H9 (cell line): ENCODE results near the gene AFAP1L2. TPM values are rescaled to one million over a fixed set of nuclear protein-coding genes. Genes with fewer than 3 reads are reported as not detected.

Experiments used
- DNase-seq: peaks from one replicate; pipeline ENCODE4 v3.0.0-alpha.2; 2017
- H2AFZ ChIP-seq: one replicate; pipeline ENCODE4 v1.6.1; 2013; ENCODE audit warnings: mild to moderate bottlenecking, low read length, control low read depth, moderate library complexity
- H2AK5ac ChIP-seq: 2 replicates; pipeline ENCODE4 v1.6.1; 2013; ENCODE audit warnings: low read length, control low read depth, mixed read lengths; ENCODE audit not compliant: insufficient read length
- H2BK120ac ChIP-seq: one replicate; pipeline ENCODE4 v1.6.1; 2013; ENCODE audit warnings: low read depth, mild to moderate bottlenecking, low read length, control low read depth, inconsistent platforms; ENCODE audit not compliant: poor library complexity, severe bottlenecking
- H2BK12ac ChIP-seq: 2 replicates; pipeline ENCODE4 v1.6.1; 2013; ENCODE audit warnings: low read length, control low read depth, mixed read lengths, low read depth; ENCODE audit not compliant: insufficient read length
- H2BK15ac ChIP-seq: 2 replicates; pipeline ENCODE4 v1.6.1; 2013; ENCODE audit warnings: low read depth, low read length, control low read depth
- H2BK20ac ChIP-seq: one replicate; pipeline ENCODE4 v1.6.1; 2013; ENCODE audit warnings: low read depth, mild to moderate bottlenecking, low read length, control low read depth, inconsistent platforms; ENCODE audit not compliant: poor library complexity, severe bottlenecking
- H2BK5ac ChIP-seq: 2 replicates; pipeline ENCODE4 v1.6.1; 2013; ENCODE audit warnings: low read length, control low read depth, mixed read lengths; ENCODE audit not compliant: insufficient read length
- H3K14ac ChIP-seq: 2 replicates; pipeline ENCODE4 v1.6.1; 2013; ENCODE audit warnings: low read length, control low read depth; ENCODE audit not compliant: insufficient read depth
- H3K18ac ChIP-seq: 2 replicates; pipeline ENCODE4 v1.6.1; 2013; ENCODE audit warnings: low read depth, mild to moderate bottlenecking, mixed read lengths, low read length, control low read depth; ENCODE audit not compliant: insufficient read length
- H3K23ac ChIP-seq: 2 replicates; pipeline ENCODE4 v1.6.1; 2013; ENCODE audit warnings: low read length, control low read depth, mixed read lengths, low read depth; ENCODE audit not compliant: insufficient read length
- H3K23me2 ChIP-seq: 2 replicates; pipeline ENCODE4 v1.6.1; 2013; ENCODE audit warnings: low read depth, mild to moderate bottlenecking, mixed read lengths, low read length, control low read depth; ENCODE audit not compliant: insufficient read length, poor library complexity, severe bottlenecking
- H3K27ac ChIP-seq: 2 replicates; pipeline ENCODE4 v1.5.1; 2013; ENCODE audit warnings: low read length, control low read depth, mixed read lengths, low read depth; ENCODE audit not compliant: insufficient read length
- H3K27me3 ChIP-seq: 2 replicates; pipeline ENCODE4 v1.6.1; 2013; ENCODE audit warnings: low read length, control low read depth, inconsistent platforms; ENCODE audit not compliant: insufficient read depth
- H3K4ac ChIP-seq: 2 replicates; pipeline ENCODE4 v1.6.1; 2013; ENCODE audit warnings: low read depth, mild to moderate bottlenecking, control low read depth, inconsistent platforms, low read length, moderate library complexity
- H3K4me1 ChIP-seq: 2 replicates; pipeline ENCODE4 v1.6.1; 2013; ENCODE audit warnings: low read length, control low read depth, inconsistent platforms; ENCODE audit not compliant: insufficient read depth
- H3K4me2 ChIP-seq: 2 replicates; pipeline ENCODE4 v1.6.1; 2013; ENCODE audit warnings: low read length, control low read depth, mixed read lengths; ENCODE audit not compliant: insufficient read length, insufficient read depth
- H3K56ac ChIP-seq: 2 replicates; pipeline ENCODE4 v1.6.1; 2013; ENCODE audit warnings: low read depth, mild to moderate bottlenecking, mixed read lengths, low read length, control low read depth; ENCODE audit not compliant: insufficient read length
- H3K79me1 ChIP-seq: 2 replicates; pipeline ENCODE4 v1.6.1; 2013; ENCODE audit warnings: low read depth, mild to moderate bottlenecking, moderate library complexity, low read length, control low read depth, inconsistent platforms; ENCODE audit not compliant: insufficient read depth, poor library complexity, severe bottlenecking
- H3K79me2 ChIP-seq: 2 replicates; pipeline ENCODE4 v1.6.1; 2013; ENCODE audit warnings: low read length, control low read depth, inconsistent platforms; ENCODE audit not compliant: insufficient read depth
- H3K9ac ChIP-seq: 2 replicates; pipeline ENCODE4 v1.6.1; 2013; ENCODE audit warnings: low read length, control low read depth, mixed read lengths; ENCODE audit not compliant: insufficient read length; ENCODE audit errors: extremely low read depth
- H3K9me3 ChIP-seq: one replicate; pipeline ENCODE4 v1.6.1; 2013; ENCODE audit warnings: low read depth, low read length, inconsistent platforms; ENCODE audit not compliant: control insufficient read depth
- H3T11ph ChIP-seq: one replicate; pipeline ENCODE4 v1.6.1; 2013; ENCODE audit warnings: mild to moderate bottlenecking, low read length, control low read depth, inconsistent platforms
- H4K20me1 ChIP-seq: one replicate; pipeline ENCODE4 v1.6.1; 2013; ENCODE audit not compliant: control insufficient read depth, insufficient read length, insufficient read depth
- H4K5ac ChIP-seq: 2 replicates; pipeline ENCODE4 v1.6.1; 2013; ENCODE audit warnings: low read depth, mild to moderate bottlenecking, mixed read lengths, low read length, control low read depth; ENCODE audit not compliant: insufficient read length
- H4K8ac ChIP-seq: replicated peaks from 2 replicates; pipeline ENCODE4 v1.6.1; 2013; ENCODE audit warnings: low read length, control low read depth, mixed read lengths, low read depth; ENCODE audit not compliant: insufficient read length
- H4K91ac ChIP-seq: 2 replicates; pipeline ENCODE4 v1.6.1; 2013; ENCODE audit warnings: low read depth, mild to moderate bottlenecking, moderate library complexity, mixed read lengths, low read length, control low read depth; ENCODE audit not compliant: insufficient read length
- H3K27ac Mint-ChIP-seq, 3 experiments: 2 replicates in 2 of 3; 3 replicates in 1 of 3; pipeline ENCODE4 v1.8.0; 2020 to 2021; ENCODE audit warnings: mixed read lengths in 3 of 3, mild to moderate bottlenecking in 1 of 3, moderate library complexity in 1 of 3
- H3K27me3 Mint-ChIP-seq: 2 replicates; pipeline ENCODE4 v1.8.0; 2021; ENCODE audit warnings: low read depth, mild to moderate bottlenecking, moderate library complexity, mixed read lengths
- H3K36me3 Mint-ChIP-seq, 3 experiments: 2 replicates in 2 of 3; 3 replicates in 1 of 3; pipeline ENCODE4 v1.8.0; 2020 to 2021; ENCODE audit warnings: low read depth in 3 of 3, mixed read lengths in 3 of 3; ENCODE audit not compliant: insufficient read depth in 1 of 3
- H3K4me1 Mint-ChIP-seq, 2 experiments: 2 replicates each; pipeline ENCODE4 v1.8.0; 2020; ENCODE audit warnings: mixed read lengths in 2 of 2
- H3K4me3 Mint-ChIP-seq, 2 experiments: 2 replicates in 1 of 2; 3 replicates in 1 of 2; pipeline ENCODE4 v1.8.0; 2020 to 2021; ENCODE audit warnings: mild to moderate bottlenecking in 2 of 2, mixed read lengths in 2 of 2, moderate library complexity in 1 of 2
- H3K9me3 Mint-ChIP-seq, 2 experiments: 2 replicates in 1 of 2; 3 replicates in 1 of 2; pipeline ENCODE4 v1.8.0; 2020; ENCODE audit warnings: mild to moderate bottlenecking in 2 of 2, mixed read lengths in 2 of 2, moderate library complexity in 1 of 2
- CTCF ChIP-seq: fragments of 200-600 bp; sonication (generic); conservative IDR thresholded peaks from 3 replicates; pipeline ENCODE4 v1.8.0; 2021; ENCODE audit warnings: antibody characterized with exemption, mild to moderate bottlenecking
- WGBS: extraction: QIAGEN DNeasy Blood & Tissue Kit; methylation state at CpG from one replicate; pipeline ENCODE4 v1.1.7; 2013; ENCODE audit warnings: missing lambda C conversion rate, low lambda C conversion rate, mixed read lengths; ENCODE audit not compliant: insufficient read length; ENCODE audit errors: extremely low coverage; 5-methylcytosine and 5-hydroxymethylcytosine counted together
- total RNA-seq: library from RNA; stranded (reverse); gene quantifications from 2 replicates; pipeline ENCODE4 v1.2.1, GENCODE V29; 2021

AFAP1L2 gene
- total RNA-seq, 1 experiment from 2014 or later, result 0.77 TPM

- H3K27me3 ChIP-seq, result no peaks in the 10 kb centered on the region
- no peak for DNase-seq
- no peak overlapping the region for H3K23ac ChIP-seq
- no peak overlapping the region for H2AFZ ChIP-seq
- no peak overlapping the region for H2BK120ac ChIP-seq
- Mint-ChIP-seq H3K9me3 (peaks cover 11 to 13% of the 10 kb centered on the region in 2 experiments), H3K4me3 (no peak overlapping the region), H3K27ac (no peak overlapping the region; a peak in 1 of 7 replicates), H3K4me1 (peaks cover 0 to 6% of the 10 kb centered on the region in 2 experiments; a peak in 3 of 4 replicates), H3K27me3 (no peaks in the 10 kb centered on the region; the same call in 1 of the 2 replicates), H3K36me3 (peaks cover 9 to 17% (median 14%) of the 10 kb centered on the region in 3 experiments)
- no peaks in the 10 kb centered on the region for H3K4me1 ChIP-seq
- H3K79me2 ChIP-seq, result no peaks in the 10 kb centered on the region
- no peak overlapping the region for H3T11ph ChIP-seq
- no peak overlapping the region for H3K4me2 ChIP-seq
- no peak overlapping the region for H2BK20ac ChIP-seq
- no peaks in the 10 kb centered on the region for H4K20me1 ChIP-seq
- no peak overlapping the region for H3K14ac ChIP-seq
- no peaks in the 10 kb centered on the region for H3K23me2 ChIP-seq
- H3K56ac ChIP-seq, result no peak overlapping the region
- H4K5ac ChIP-seq, result no peak overlapping the region
- no peak overlapping the region for H2BK12ac ChIP-seq
- no peak for TF ChIP-seq CTCF
- H4K91ac ChIP-seq, result no peak overlapping the region
- H3K79me1 ChIP-seq, result no peaks in the 10 kb centered on the region
- H3K9ac ChIP-seq, result no peak overlapping the region
- no CpG with 5 or more reads among the region's 6 CpGs for WGBS
- no peak overlapping the region for H3K27ac ChIP-seq
- H2BK15ac ChIP-seq, result no peak overlapping the region
- no peak overlapping the region for H2BK5ac ChIP-seq
- no peak overlapping the region for H3K18ac ChIP-seq
- H3K9me3 ChIP-seq, result no peaks in the 10 kb centered on the region
- no peak overlapping the region for H4K8ac ChIP-seq
- no peak overlapping the region for H3K4ac ChIP-seq
- no peak overlapping the region for H2AK5ac ChIP-seq
Measured at GRCh38 chr10:114250236-114250635, 154.1 kb downstream of the AFAP1L2 start.
